Activated naive CD4-positive, alpha-beta T cell (primary cell): Measurements from ENCODE around the gene CLDN17.

Source experiments
- DNase-seq, 4 experiments: peaks; one replicate each; lab custom pipeline; 2025; lab: John Stamatoyannopoulos, UW

Gene CLDN17

DNA sequence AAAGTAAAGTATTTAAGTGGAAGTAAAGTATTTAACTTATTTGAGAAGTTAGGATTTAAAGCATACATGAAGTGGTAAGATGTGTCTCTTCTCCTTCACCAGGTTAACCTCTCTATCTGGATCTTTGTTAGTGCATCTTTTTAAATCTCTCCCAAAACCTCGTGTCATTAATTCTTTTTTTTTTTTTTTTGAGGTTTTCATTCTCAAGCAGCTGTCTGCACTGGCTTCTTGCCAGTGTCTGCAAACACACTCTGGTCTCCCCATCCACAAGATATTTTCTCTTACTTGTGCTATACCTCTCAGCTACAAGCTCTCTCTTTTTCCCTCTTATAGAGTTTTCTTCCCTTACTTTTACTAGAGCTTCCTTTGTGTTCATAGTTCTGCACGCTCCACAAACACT, 49.0 kb downstream of the CLDN17 start:
- DNase-seq = no peak

DNA sequence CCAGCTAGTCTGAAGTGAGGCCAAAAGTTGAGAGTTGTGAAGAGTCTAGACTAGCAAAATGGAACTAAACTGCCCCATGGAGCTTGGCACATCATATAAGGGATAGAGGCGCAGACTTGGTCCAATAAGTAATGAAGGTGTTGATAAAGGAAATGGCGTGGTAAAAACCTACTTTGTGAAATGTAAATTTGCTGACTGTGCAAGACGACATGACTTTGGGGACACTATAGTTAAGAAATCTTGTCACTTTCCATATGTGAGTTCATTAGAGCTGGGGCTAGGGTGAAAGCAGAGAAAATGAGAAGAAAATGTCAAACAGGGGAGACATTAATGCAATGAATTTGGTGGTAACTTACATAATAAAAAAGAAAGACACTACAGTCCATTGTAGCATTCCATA, 50.1 kb downstream of the CLDN17 start:
- no peak for DNase-seq
